Ascending aorta (tissue), 2 donors: ENCODE data around the gene SPCS2. TPM values are rescaled to one million over a fixed set of nuclear protein-coding genes. Genes with fewer than 3 reads are reported as not detected.

Experiments
- DNase-seq, 2 donors: peaks; one replicate each; pipeline ENCODE4 v3.0.0-alpha.2; 2019; ENCODE audit warnings: low spot score in 2 of 2
- H3K27ac ChIP-seq, 2 donors: fragments of 200-600 bp; sonication (generic); one replicate each; pipeline ENCODE4 v1.5.1; 2016 to 2017; ENCODE audit warnings: mild to moderate bottlenecking in 1 of 2
- H3K27me3 ChIP-seq: fragments of 200-600 bp; sonication (generic); one replicate; pipeline ENCODE4 v1.5.1; 2017
- H3K36me3 ChIP-seq, 2 donors: fragments of 200-600 bp; sonication (generic); one replicate each; pipeline ENCODE4 v1.5.1; 2016
- H3K4me1 ChIP-seq, 2 donors: fragments of 200-600 bp; sonication (generic); one replicate each; pipeline ENCODE4 v1.5.1; 2016 to 2017; ENCODE audit warnings: mild to moderate bottlenecking in 1 of 2
- H3K4me3 ChIP-seq, 2 donors: fragments of 200-600 bp; sonication (generic); one replicate each; pipeline ENCODE4 v1.5.1; 2016 to 2017; ENCODE audit warnings: mild to moderate bottlenecking in 1 of 2
- H3K9me3 ChIP-seq, 2 donors: fragments of 200-600 bp; sonication (generic); one replicate each; pipeline ENCODE4 v1.5.1; 2016
- intact Hi-C: fragments of 100-400 bp; cut with DNase I; formaldehyde crosslinking; loops from one replicate; pipeline ENCODE4 v1.15.1; 2023
- total RNA-seq: library from RNA; depleted of rRNA; stranded (reverse); fragments of >200 nt; gene quantifications from one replicate; pipeline ENCODE4 v1.1.0, GENCODE V29; 2016
- TF ChIP-seq, protein P1 (sequence below), 3 experiments: fragments of 200-600 bp in 2 of 3; fragments of 450-650 bp in 1 of 3; sonication (generic) in 2 of 3; IDR thresholded peaks; one replicate each; pipeline ENCODE4 v1.5.1; 2016 to 2019; ENCODE audit warnings: antibody characterized with exemption in 3 of 3, mild to moderate bottlenecking in 1 of 3, moderate library complexity in 1 of 3

SPCS2 gene
- total RNA-seq, 1 donor from 2014 or later, result 13.0 TPM

DNA sequence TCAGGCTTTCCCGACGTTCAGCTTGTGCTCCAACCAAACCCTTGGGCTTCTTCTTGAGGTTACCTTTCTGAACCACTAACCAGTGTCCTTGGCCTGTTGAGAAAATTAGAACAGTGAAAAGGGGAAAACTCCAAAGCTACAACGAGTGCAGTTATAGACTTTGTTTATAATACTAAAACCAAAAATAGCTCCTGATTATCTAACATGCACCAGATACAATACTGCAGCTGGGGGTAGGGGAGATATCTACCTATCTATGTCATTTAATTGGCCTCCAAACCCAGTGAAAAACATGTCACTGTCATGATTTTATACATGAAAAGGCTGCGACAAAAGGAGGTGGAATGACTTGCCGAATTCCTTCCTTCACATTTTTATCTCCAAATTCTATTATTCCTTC is 12.1 kb upstream of the SPCS2 start:
- Histone ChIP-seq H3K27ac (no peak overlapping the region), H3K4me3 (no peak overlapping the region), H3K36me3 (peaks cover 27 to 37% of the 10 kb centered on the region in 2 donors), H3K27me3 (no peaks in the 10 kb centered on the region), H3K9me3 (no peaks in the 10 kb centered on the region), H3K4me1 (no peaks in the 10 kb centered on the region)
- no peak for DNase-seq
- TF ChIP-seq, protein P1, sequence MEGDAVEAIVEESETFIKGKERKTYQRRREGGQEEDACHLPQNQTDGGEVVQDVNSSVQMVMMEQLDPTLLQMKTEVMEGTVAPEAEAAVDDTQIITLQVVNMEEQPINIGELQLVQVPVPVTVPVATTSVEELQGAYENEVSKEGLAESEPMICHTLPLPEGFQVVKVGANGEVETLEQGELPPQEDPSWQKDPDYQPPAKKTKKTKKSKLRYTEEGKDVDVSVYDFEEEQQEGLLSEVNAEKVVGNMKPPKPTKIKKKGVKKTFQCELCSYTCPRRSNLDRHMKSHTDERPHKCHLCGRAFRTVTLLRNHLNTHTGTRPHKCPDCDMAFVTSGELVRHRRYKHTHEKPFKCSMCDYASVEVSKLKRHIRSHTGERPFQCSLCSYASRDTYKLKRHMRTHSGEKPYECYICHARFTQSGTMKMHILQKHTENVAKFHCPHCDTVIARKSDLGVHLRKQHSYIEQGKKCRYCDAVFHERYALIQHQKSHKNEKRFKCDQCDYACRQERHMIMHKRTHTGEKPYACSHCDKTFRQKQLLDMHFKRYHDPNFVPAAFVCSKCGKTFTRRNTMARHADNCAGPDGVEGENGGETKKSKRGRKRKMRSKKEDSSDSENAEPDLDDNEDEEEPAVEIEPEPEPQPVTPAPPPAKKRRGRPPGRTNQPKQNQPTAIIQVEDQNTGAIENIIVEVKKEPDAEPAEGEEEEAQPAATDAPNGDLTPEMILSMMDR (IDR thresholded peaks at IDR 0.05), result no peak
- intact Hi-C loops, result loop anchor here (10.0 kb wide), 1 partner anchor 68 kb away; no protein-coding TSS in a partner anchor

DNA sequence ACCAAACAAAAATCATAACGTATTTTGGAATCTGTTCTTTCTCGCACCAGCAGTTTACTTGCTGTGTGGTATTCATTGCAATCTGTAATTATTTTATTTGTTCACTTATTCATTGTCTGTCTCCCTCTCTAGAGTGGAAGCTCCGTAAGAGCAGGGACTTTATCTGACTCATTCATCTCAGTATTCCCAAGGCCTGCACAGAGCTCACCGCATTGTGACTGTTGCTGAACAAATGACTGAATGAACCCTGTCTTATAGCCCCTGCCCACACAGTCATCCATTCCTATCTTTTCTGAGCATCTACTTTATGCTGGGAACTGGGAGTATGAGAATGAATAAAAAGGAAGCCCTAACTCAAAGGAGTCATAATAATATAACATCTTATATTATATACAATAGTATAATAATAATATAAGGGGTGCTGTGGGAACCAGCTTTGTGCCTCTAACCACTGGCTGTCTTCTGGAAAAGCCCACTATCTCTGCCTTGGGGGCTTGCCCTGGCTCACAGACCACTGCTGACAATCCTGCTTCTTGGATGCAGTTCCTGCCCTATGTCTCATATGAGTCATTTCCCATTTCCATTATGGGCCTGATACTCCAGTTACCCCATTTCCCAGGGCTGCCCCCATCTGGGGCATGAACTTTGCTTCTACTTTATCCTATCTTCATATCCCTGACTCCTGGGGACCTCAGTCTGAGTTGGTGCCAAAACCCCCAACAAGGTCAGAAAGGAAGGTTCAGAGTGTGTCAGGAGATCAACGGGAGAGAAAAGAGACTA is 11.2 kb upstream of the SPCS2 start:
- H3K27ac ChIP-seq, result no peak overlapping the region
- TF ChIP-seq, protein P1 (IDR thresholded peaks at IDR 0.05), result no peak
- no peak overlapping the region for H3K4me3 ChIP-seq
- no peaks in the 10 kb centered on the region for H3K4me1 ChIP-seq
- peaks cover 27 to 31% of the 10 kb centered on the region in 2 donors for H3K36me3 ChIP-seq
- H3K27me3 ChIP-seq, result no peaks in the 10 kb centered on the region
- no peaks in the 10 kb centered on the region for H3K9me3 ChIP-seq
- intact Hi-C loops, result loop anchor here (10.0 kb wide), 1 partner anchor 67 kb away; no protein-coding TSS in a partner anchor
- DNase-seq, result no peak

DNA sequence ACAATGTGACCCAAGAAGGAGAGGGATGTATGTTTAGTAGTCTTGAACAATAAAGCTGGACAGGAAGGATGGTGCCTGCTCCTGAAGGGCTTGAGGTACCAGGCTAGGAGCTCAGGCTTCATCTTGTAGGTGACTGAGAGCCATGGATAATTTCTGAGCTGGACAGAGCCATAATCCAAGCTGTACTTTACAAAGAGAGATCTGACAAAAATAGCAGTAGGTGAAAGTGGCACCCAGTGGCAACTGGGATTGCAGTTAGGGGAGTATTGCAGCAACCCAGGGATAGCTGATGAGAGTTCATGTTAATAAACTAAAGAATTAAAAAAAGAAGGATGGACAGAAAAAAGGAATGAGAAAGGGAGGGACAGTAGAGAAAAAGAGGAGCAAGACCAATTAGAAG is 7.6 kb upstream of the SPCS2 start:
- intact Hi-C loops, result no loop called here
- no peaks in the 10 kb centered on the region for H3K4me1 ChIP-seq
- no peaks in the 10 kb centered on the region for H3K27me3 ChIP-seq
- no peak overlapping the region for H3K27ac ChIP-seq
- peaks cover 0 to 4% of the 10 kb centered on the region in 2 donors for H3K36me3 ChIP-seq
- H3K9me3 ChIP-seq, result no peaks in the 10 kb centered on the region
- H3K4me3 ChIP-seq, result no peak overlapping the region
- DNase-seq, result no peak
- TF ChIP-seq, protein P1 (IDR thresholded peaks at IDR 0.05), result no peak

DNA sequence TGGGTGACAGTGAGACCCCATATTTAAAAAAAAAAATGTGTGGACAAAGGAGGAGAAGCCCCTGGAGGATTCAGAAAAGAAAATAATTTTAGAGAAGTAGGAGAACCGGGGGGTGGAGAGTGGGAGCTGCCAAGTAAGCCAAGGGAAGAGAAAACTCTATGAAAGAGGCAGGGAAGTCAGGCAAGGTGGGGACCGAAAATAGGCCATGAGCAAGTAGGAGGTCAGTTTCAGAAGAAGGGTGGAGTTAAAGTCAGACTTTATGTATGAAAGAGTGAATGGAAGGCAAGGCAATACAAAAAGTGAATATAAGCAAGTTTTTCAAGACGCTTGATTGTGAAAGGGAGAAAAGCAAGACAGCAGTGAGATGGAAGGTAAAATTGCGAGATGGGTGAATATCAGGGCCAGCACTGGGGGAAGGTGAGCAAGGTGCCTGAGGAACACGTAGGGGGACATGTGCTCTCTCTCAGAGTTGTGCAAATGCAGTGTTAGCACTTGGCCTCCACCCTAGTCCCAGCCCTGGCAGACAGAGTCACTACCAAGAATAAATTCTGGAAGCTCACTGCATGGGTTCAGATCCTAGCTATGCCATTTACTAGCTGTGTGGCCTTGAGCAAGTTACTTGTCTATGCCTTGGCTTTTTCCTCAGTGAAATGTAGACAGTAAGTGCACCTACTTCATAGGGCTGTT is 6.8 kb upstream of the SPCS2 start:
- intact Hi-C loops, result no loop called here
- Histone ChIP-seq H3K9me3 (no peaks in the 10 kb centered on the region), H3K27me3 (no peaks in the 10 kb centered on the region), H3K4me1 (no peaks in the 10 kb centered on the region), H3K4me3 (no peak overlapping the region), H3K27ac (no peak overlapping the region), H3K36me3 (no peaks in the 10 kb centered on the region)
- TF ChIP-seq, protein P1 (IDR thresholded peaks at IDR 0.05), result no peak
- no peak for DNase-seq

DNA sequence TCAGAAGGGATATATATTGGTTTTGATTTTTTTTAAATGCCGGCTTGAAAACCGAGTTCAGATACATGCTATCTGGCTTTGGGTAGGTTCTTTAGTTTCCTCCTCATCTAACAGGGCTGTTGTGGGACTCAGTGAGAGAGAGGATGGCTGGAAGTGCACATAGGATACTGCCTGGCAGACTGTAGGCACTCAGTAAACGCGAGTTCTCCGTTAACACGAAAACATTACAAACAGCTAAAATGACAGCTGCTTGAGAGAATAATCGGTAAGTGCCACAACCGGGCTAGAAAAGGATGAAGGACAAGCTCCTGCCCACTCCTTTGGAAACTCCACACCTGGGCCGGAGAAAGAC is 544 bp upstream of the SPCS2 start:
- TF ChIP-seq, protein P1 (IDR thresholded peaks at IDR 0.05), result no peak
- Histone ChIP-seq H3K4me1 (peaks cover 6 to 17% of the 10 kb centered on the region in 2 donors), H3K27me3 (no peaks in the 10 kb centered on the region), H3K36me3 (no peaks in the 10 kb centered on the region), H3K4me3 (peak overlapping the region; percentile 64 to 90), H3K9me3 (no peaks in the 10 kb centered on the region), H3K27ac (peak overlapping the region; percentile 62 to 80)
- no peak for DNase-seq
- intact Hi-C loops, result loop anchor here (2.0 to 5.0 kb wide), 3 partner anchors 40 to 776 kb away; partner anchors contain the start of genes C2CD3, NEU3, PPME1 and RNF169
